HepG2 (cell line): Measurements from ENCODE around the gene DPP6. TPM values are rescaled to one million over a fixed set of nuclear protein-coding genes. Genes with fewer than 3 reads are reported as not detected.

Source experiments
- ATAC-seq: fragments of 200-7000 bp; cut with Tn5 transposase; 3 replicates; pipeline ENCODE4 v1.9.1; 2020; ENCODE audit warnings: mild to moderate bottlenecking, moderate library complexity
- BruUV-seq: library from RNA; stranded (reverse); fragments of 400-500 nt; replicated peaks from 2 replicates; lab custom pipeline; 2021; lab: Mats Ljungman, UMichigan
- CTCF ChIA-PET: fragments of 300-600 bp; formaldehyde crosslinking; extraction: SDS; loops from one replicate; lab custom pipeline; 2021; ENCODE audit warnings: low total read pairs, inconsistent platforms, low intra/inter-chr PET ratio; lab: Yijun Ruan, JAX
- POLR2A ChIA-PET: fragments of 350-600 bp; sonication (Branson Sonifier 250); formaldehyde crosslinking; loops from one replicate; lab custom pipeline; 2020; ENCODE audit warnings: antibody characterized with exemption, inconsistent platforms; lab: Yijun Ruan, JAX
- DNase-seq: peaks from one replicate; pipeline ENCODE4 v3.0.0-alpha.2; 2015; ENCODE audit warnings: low spot score
- FAIRE-seq: peaks from 3 replicates; lab custom pipeline; 2011; peaks lifted over from hg19 to GRCh38; lab: Jason Lieb, UNC
- H2AFZ ChIP-seq: one replicate; pipeline ENCODE4 v1.6.1; 2011; ENCODE audit warnings: low read length, inconsistent platforms
- H3K27ac ChIP-seq: fragments of 300-600 bp; 3 replicates; pipeline ENCODE4 v1.8.0; 2011; ENCODE audit warnings: mixed run types, mild to moderate bottlenecking, mixed read lengths, low read length, inconsistent platforms; ENCODE audit not compliant: insufficient read depth; ENCODE audit errors: extremely low read length
- H3K27me3 ChIP-seq, 2 experiments: fragments of 200-600 bp in 1 of 2; 2 replicates in 1 of 2; 3 replicates in 1 of 2; pipeline versions ENCODE4 v1.6.0 to v1.8.0; 2011; ENCODE audit warnings: low read length in 2 of 2, mild to moderate bottlenecking in 2 of 2, moderate library complexity in 2 of 2, inconsistent platforms in 1 of 2; ENCODE audit not compliant: insufficient read depth in 2 of 2, control insufficient read depth in 1 of 2
- H3K36me3 ChIP-seq, 2 experiments: fragments of 200-600 bp in 1 of 2; replicated peaks in 1 of 2; 2 replicates in 1 of 2; 3 replicates in 1 of 2; pipeline versions ENCODE4 v1.5.1 to v1.8.0; 2011; ENCODE audit warnings: low read length in 2 of 2, inconsistent platforms in 1 of 2; ENCODE audit not compliant: insufficient read depth in 2 of 2, control insufficient read depth in 1 of 2
- H3K4me1 ChIP-seq: 2 replicates; pipeline ENCODE4 v1.5.1; 2012; ENCODE audit warnings: low read length, inconsistent platforms; ENCODE audit not compliant: insufficient read depth
- H3K4me2 ChIP-seq: 2 replicates; pipeline ENCODE4 v1.6.0; 2011; ENCODE audit warnings: low read depth, low read length, inconsistent platforms
- H3K4me3 ChIP-seq, 3 experiments: fragments of 200-600 bp in 1 of 3; sonication (generic), shearing (Covaris generic) in 1 of 3; replicated peaks in 1 of 3; 2 replicates each; pipeline ENCODE4 v1.5.1; 2011 to 2016; ENCODE audit warnings: low read length in 3 of 3, inconsistent platforms in 2 of 3, low read depth in 2 of 3, mild to moderate bottlenecking in 2 of 3, control low read depth in 1 of 3, mixed read lengths in 1 of 3; ENCODE audit not compliant: insufficient read depth in 1 of 3
- H3K79me2 ChIP-seq: one replicate; pipeline ENCODE4 v1.6.1; 2011; ENCODE audit warnings: low read length, inconsistent platforms; ENCODE audit not compliant: insufficient read depth
- H3K9ac ChIP-seq: 2 replicates; pipeline ENCODE4 v1.6.0; 2011; ENCODE audit warnings: mild to moderate bottlenecking, low read depth, low read length, inconsistent platforms; ENCODE audit not compliant: insufficient read depth
- H3K9me3 ChIP-seq: 2 replicates; pipeline ENCODE4 v1.5.1; 2012; ENCODE audit warnings: mild to moderate bottlenecking, low read length
- H4K20me1 ChIP-seq: 2 replicates; pipeline ENCODE4 v1.6.0; 2011; ENCODE audit warnings: inconsistent platforms, mild to moderate bottlenecking, low read length, moderate library complexity; ENCODE audit not compliant: insufficient read depth
- CEBPG ChIP-seq: IDR thresholded peaks from 2 replicates; pipeline ENCODE4 v1.6.1; 2016
- DPF2 ChIP-seq: sonication (generic); formaldehyde crosslinking; IDR thresholded peaks from 2 replicates; pipeline ENCODE4 v1.4.0; 2020; ENCODE audit warnings: mild to moderate bottlenecking, low read depth, missing genetic modification reagents, borderline replicate concordance
- MATR3 ChIP-seq: sonication (generic); formaldehyde crosslinking; IDR thresholded peaks from 2 replicates; pipeline ENCODE4 v1.4.0; 2020; ENCODE audit warnings: missing genetic modification reagents
- PHF5A ChIP-seq: IDR thresholded peaks from one replicate; pipeline ENCODE4 v1.6.1; 2018; ENCODE audit warnings: low read depth, missing genetic modification reagents; ENCODE audit not compliant: unreplicated experiment
- RFXAP ChIP-seq: sonication (generic); formaldehyde crosslinking; IDR thresholded peaks from 2 replicates; pipeline ENCODE4 v1.4.0; 2020; ENCODE audit warnings: missing genetic modification reagents, borderline replicate concordance
- SRY ChIP-seq: sonication (generic); formaldehyde crosslinking; IDR thresholded peaks from 2 replicates; pipeline ENCODE4 v1.8.0; 2022; ENCODE audit warnings: mild to moderate bottlenecking, missing genetic modification reagents
- ZNF180 ChIP-seq: sonication (generic); formaldehyde crosslinking; IDR thresholded peaks from 2 replicates; pipeline ENCODE4 v1.4.0; 2020; ENCODE audit warnings: low read depth, missing genetic modification reagents, borderline replicate concordance
- ZNF33A ChIP-seq: sonication (generic); formaldehyde crosslinking; IDR thresholded peaks from 2 replicates; pipeline ENCODE4 v1.5.1; 2020; ENCODE audit warnings: missing genetic modification reagents, mild to moderate bottlenecking, moderate library complexity, borderline replicate concordance
- ZNF562 ChIP-seq: sonication (generic); formaldehyde crosslinking; IDR thresholded peaks from 2 replicates; pipeline ENCODE4 v1.8.0; 2022; ENCODE audit warnings: missing genetic modification reagents, borderline replicate concordance
- ZNF567 ChIP-seq: sonication (generic); formaldehyde crosslinking; IDR thresholded peaks from 2 replicates; pipeline ENCODE4 v1.8.1; 2023; ENCODE audit warnings: mild to moderate bottlenecking, missing genetic modification reagents, borderline replicate concordance
- ZNF629 ChIP-seq: sonication (generic); formaldehyde crosslinking; conservative IDR thresholded peaks from 2 replicates; pipeline ENCODE4 v1.5.0; 2020; ENCODE audit warnings: missing genetic modification reagents
- WGBS: methylation state at CpG from one replicate; pipeline ENCODE4 v1.1.6; 2017; ENCODE audit warnings: low lambda C conversion rate; 5-methylcytosine and 5-hydroxymethylcytosine counted together
- in situ Hi-C: cut with HindIII; loops from 2 replicates; pipeline ENCODE4 v1.10.0; 2017; ENCODE audit warnings: low pct_unique_long_range_greater_than_20kb; ENCODE audit not compliant: extremely low pct_ligation_motif_present
- intact Hi-C: fragments of 100-400 bp; cut with micrococcal nuclease; formaldehyde crosslinking; loops from one replicate; pipeline ENCODE4 v1.10.0; 2022; ENCODE audit not compliant: unreplicated experiment
- polyA plus RNA-seq, 8 experiments: library from polyadenylated mRNA; depleted of rRNA in 3 of 8; stranded (reverse) in 7 of 8; unstranded in 1 of 8; fragments of >200 nt; fragmentation: Illumina TruSeq in 4 of 8; extraction: Trizol in 4 of 8; gene quantifications; 2 replicates each; pipeline versions ENCODE4 v1.2.1 to v1.2.3, GENCODE V29; 2011 to 2016; ENCODE audit warnings: low read depth in 4 of 8, missing spikeins in 1 of 8, mixed read lengths in 1 of 8; ENCODE audit not compliant: insufficient read depth in 1 of 8
- total RNA-seq, 5 experiments: library from RNA; depleted of rRNA; stranded (reverse); fragments of >200 nt; fragmentation: Illumina TruSeq; extraction: Trizol; gene quantifications; 2 replicates each; pipeline ENCODE4 v1.2.3, GENCODE V29; 2016; ENCODE audit warnings: low read depth in 1 of 5

The DPP6 gene
- total and polyA plus RNA-seq, 2 of the 13 experiments (the other 11 are each of a cell fraction or from before 2014, with no cell fraction given): not detected

GRCh38 chr7:154350892-154351291 lies 298.7 kb downstream of the DPP6 start (continued):
- TF ChIP-seq DPF2 (CRISPR knock-in tag) (no peak), ZNF629 (no peak), SRY (CRISPR knock-in tag) (no peak), PHF5A (no peak)

- WGBS: under 1% methylated on average over 5 of the region's 5 CpGs
- Histone ChIP-seq H4K20me1 (no peaks in the 10 kb centered on the region), H3K4me2 (no peak overlapping the region), H3K9me3 (no peaks in the 10 kb centered on the region), H3K27ac (no peak overlapping the region), H3K4me3 (no peak overlapping the region), H3K79me2 (no peaks in the 10 kb centered on the region), H3K36me3 (no peaks in the 10 kb centered on the region), H3K9ac (no peak overlapping the region), H3K4me1 (no peaks in the 10 kb centered on the region), H2AFZ (no peak overlapping the region), H3K27me3 (no peaks in the 10 kb centered on the region)
- TF ChIP-seq ZNF33A: no peak
- TF ChIP-seq ZNF180 (CRISPR knock-in tag): no peak
- TF ChIP-seq MATR3 (CRISPR knock-in tag): no peak
- no peak for TF ChIP-seq CEBPG (CRISPR knock-in tag)
- TF ChIP-seq RFXAP: no peak
- no peak for TF ChIP-seq ZNF562 (CRISPR knock-in tag)
- no peak for TF ChIP-seq ZNF567 (CRISPR knock-in tag)
- in situ Hi-C loops: no loop called here
- POLR2A ChIA-PET: no interaction called here
- CTCF ChIA-PET: no interaction called here
- ATAC-seq (no peak), FAIRE-seq (no peak), DNase-seq (no peak)
- no TSS peak for BruUV-seq
- intact Hi-C loops: no loop called here
These were observed 301.2 kb downstream of the DPP6 start for GRCh38 chr7:154353355-154353767.
